Mesenchymal stem cell (in vitro differentiated cells and primary cell): ENCODE measurements around the gene SLC51B.

Experiments used
- DNase-seq: peaks from one replicate; pipeline ENCODE4 v3.0.0-alpha.2; 2013
- H2AFZ ChIP-seq: one replicate; pipeline ENCODE4 v1.6.1; 2013; ENCODE audit warnings: low read depth, mild to moderate bottlenecking, control low read depth, inconsistent platforms, low read length, moderate library complexity
- H2AK5ac ChIP-seq: 2 replicates; pipeline ENCODE4 v1.6.1; 2013; ENCODE audit warnings: low read length, moderate library complexity, mild to moderate bottlenecking, inconsistent platforms; ENCODE audit not compliant: severe bottlenecking
- H2BK120ac ChIP-seq: one replicate; pipeline ENCODE4 v1.6.1; 2013; ENCODE audit warnings: low read depth, mild to moderate bottlenecking, inconsistent platforms, low read length, moderate library complexity
- H2BK12ac ChIP-seq, 2 experiments: one replicate each; pipeline ENCODE4 v1.6.1; 2013; ENCODE audit warnings: inconsistent platforms in 2 of 2, low read length in 2 of 2, mild to moderate bottlenecking in 2 of 2, moderate library complexity in 2 of 2, control low read depth in 1 of 2
- H2BK15ac ChIP-seq: one replicate; pipeline ENCODE4 v1.6.1; 2013; ENCODE audit warnings: mild to moderate bottlenecking, low read depth, inconsistent platforms; ENCODE audit not compliant: poor library complexity, severe bottlenecking
- H2BK5ac ChIP-seq: 2 replicates; pipeline ENCODE4 v1.6.1; 2013; ENCODE audit warnings: low read depth, mild to moderate bottlenecking, low read length, control low read depth, inconsistent platforms; ENCODE audit not compliant: poor library complexity, severe bottlenecking
- H3K14ac ChIP-seq, 2 experiments: one replicate each; pipeline ENCODE4 v1.6.1; 2013; ENCODE audit warnings: inconsistent platforms in 2 of 2, low read length in 2 of 2, control low read depth in 1 of 2, mild to moderate bottlenecking in 1 of 2, moderate library complexity in 1 of 2
- H3K18ac ChIP-seq, 2 experiments: one replicate each; pipeline ENCODE4 v1.6.1; 2013; ENCODE audit warnings: inconsistent platforms in 2 of 2, low read length in 2 of 2, control low read depth in 1 of 2, low read depth in 1 of 2, mild to moderate bottlenecking in 1 of 2
- H3K23ac ChIP-seq, 2 experiments: one replicate each; pipeline ENCODE4 v1.6.1; 2013; ENCODE audit warnings: inconsistent platforms in 2 of 2, low read length in 2 of 2, mild to moderate bottlenecking in 2 of 2, moderate library complexity in 2 of 2, control low read depth in 1 of 2
- H3K27ac ChIP-seq: 2 replicates; pipeline ENCODE4 v1.5.1; 2013; ENCODE audit warnings: mild to moderate bottlenecking, moderate library complexity, low read length, control low read depth, inconsistent platforms; ENCODE audit not compliant: poor library complexity, severe bottlenecking
- H3K27me3 ChIP-seq, 2 experiments: 2 replicates each; pipeline versions ENCODE4 v1.6.1 to v1.7.0; 2013; ENCODE audit warnings: low read length in 2 of 2, mild to moderate bottlenecking in 2 of 2, moderate library complexity in 2 of 2, control low read depth in 1 of 2, inconsistent platforms in 1 of 2; ENCODE audit not compliant: control insufficient read depth in 1 of 2, insufficient read depth in 1 of 2
- H3K36me3 ChIP-seq, 2 experiments: 2 replicates each; pipeline versions ENCODE4 v1.6.1 to v1.7.0; 2013; ENCODE audit warnings: low read length in 2 of 2, control low read depth in 1 of 2, inconsistent platforms in 1 of 2, low read depth in 1 of 2, mild to moderate bottlenecking in 1 of 2; ENCODE audit not compliant: insufficient read depth in 2 of 2, control insufficient read depth in 1 of 2
- H3K4ac ChIP-seq, 2 experiments: one replicate each; pipeline ENCODE4 v1.6.1; 2013; ENCODE audit warnings: inconsistent platforms in 2 of 2, low read length in 2 of 2, mild to moderate bottlenecking in 2 of 2, moderate library complexity in 2 of 2, control low read depth in 1 of 2, low read depth in 1 of 2
- H3K4me1 ChIP-seq: 2 replicates; pipeline ENCODE4 v1.6.1; 2013; ENCODE audit warnings: low read depth, low read length, control low read depth; ENCODE audit not compliant: control insufficient read depth, insufficient read depth
- H3K4me2 ChIP-seq: 2 replicates; pipeline ENCODE4 v1.6.1; 2013; ENCODE audit warnings: low read length, mild to moderate bottlenecking, inconsistent platforms; ENCODE audit not compliant: poor library complexity, severe bottlenecking
- H3K4me3 ChIP-seq, 2 experiments: 2 replicates each; pipeline versions ENCODE4 v1.5.1 to v1.7.0; 2013; ENCODE audit warnings: low read length in 2 of 2, mild to moderate bottlenecking in 2 of 2, control low read depth in 1 of 2, low read depth in 1 of 2; ENCODE audit not compliant: insufficient read depth in 1 of 2
- H3K79me1 ChIP-seq: replicated peaks from 2 replicates; pipeline ENCODE4 v1.6.1; 2013; ENCODE audit warnings: mild to moderate bottlenecking, control low read depth, low read length, inconsistent platforms; ENCODE audit not compliant: poor library complexity, severe bottlenecking
- H3K9ac ChIP-seq: 2 replicates; pipeline ENCODE4 v1.7.0; 2013; ENCODE audit warnings: mild to moderate bottlenecking, low read length, moderate library complexity
- H3K9me3 ChIP-seq: 2 replicates; pipeline ENCODE4 v1.7.0; 2013; ENCODE audit warnings: mild to moderate bottlenecking, low read length; ENCODE audit not compliant: control insufficient read depth
- H4K8ac ChIP-seq: one replicate; pipeline ENCODE4 v1.6.1; 2013; ENCODE audit warnings: inconsistent platforms, mild to moderate bottlenecking, low read length, moderate library complexity
- H4K91ac ChIP-seq: one replicate; pipeline ENCODE4 v1.6.1; 2013; ENCODE audit warnings: mild to moderate bottlenecking, low read length, inconsistent platforms
- WGBS: methylation state at CpG from one replicate; pipeline ENCODE4 v1.1.7; 2013; ENCODE audit warnings: mixed read lengths; 5-methylcytosine and 5-hydroxymethylcytosine counted together

Gene SLC51B

GRCh38 chr15:65033659-65034269 lies 11.4 kb upstream of the SLC51B start:
- no peak overlapping the region for H3K4ac ChIP-seq
- H4K91ac ChIP-seq = no peak overlapping the region
- H3K14ac ChIP-seq = no peak overlapping the region
- H2BK5ac ChIP-seq = no peak overlapping the region
- H3K4me3 ChIP-seq = no peak overlapping the region
- H2AK5ac ChIP-seq = no peak overlapping the region
- peaks cover 5% of the 10 kb centered on the region for H3K79me1 ChIP-seq
- WGBS = 35% methylated on average over 3 of the region's 4 CpGs
- peak; percentile 71 for DNase-seq
- no peak overlapping the region for H3K4me2 ChIP-seq
- H3K18ac ChIP-seq = no peak overlapping the region
- no peak overlapping the region for H4K8ac ChIP-seq
- no peak overlapping the region for H2BK120ac ChIP-seq
- no peaks in the 10 kb centered on the region for H3K36me3 ChIP-seq
- peaks cover 4% of the 10 kb centered on the region for H3K4me1 ChIP-seq
- H3K23ac ChIP-seq = no peak overlapping the region
- no peaks in the 10 kb centered on the region for H3K9me3 ChIP-seq
- H2BK15ac ChIP-seq = no peak overlapping the region
- H3K27me3 ChIP-seq = peaks cover 0 to 5% of the 10 kb centered on the region in 2 experiments
- no peak overlapping the region for H3K27ac ChIP-seq
- H2BK12ac ChIP-seq = no peak overlapping the region
- no peak overlapping the region for H2AFZ ChIP-seq
- H3K9ac ChIP-seq = peak overlapping the region; percentile 17

GRCh38 chr15:65034719-65035118 lies 10.5 kb upstream of the SLC51B start:
- no peak overlapping the region for H3K4me3 ChIP-seq
- no peak overlapping the region for H2BK15ac ChIP-seq
- peaks cover 0 to 5% of the 10 kb centered on the region in 2 experiments for H3K27me3 ChIP-seq
- H3K27ac ChIP-seq = no peak overlapping the region
- no peak overlapping the region for H3K4ac ChIP-seq
- H2BK12ac ChIP-seq = no peak overlapping the region
- no peak overlapping the region for H2AFZ ChIP-seq
- no peak overlapping the region for H2AK5ac ChIP-seq
- no peak overlapping the region for H2BK5ac ChIP-seq
- H3K9me3 ChIP-seq = no peaks in the 10 kb centered on the region
- no peak overlapping the region for H3K18ac ChIP-seq
- no peak overlapping the region for H3K9ac ChIP-seq
- 92% methylated on average over 11 of the region's 11 CpGs for WGBS
- no peak overlapping the region for H3K23ac ChIP-seq
- no peaks in the 10 kb centered on the region for H3K79me1 ChIP-seq
- H3K36me3 ChIP-seq = no peaks in the 10 kb centered on the region
- no peak for DNase-seq
- no peak overlapping the region for H3K14ac ChIP-seq
- no peak overlapping the region for H3K4me2 ChIP-seq
- peaks cover 3% of the 10 kb centered on the region for H3K4me1 ChIP-seq
- H2BK120ac ChIP-seq = no peak overlapping the region
- no peak overlapping the region for H4K8ac ChIP-seq
- H4K91ac ChIP-seq = no peak overlapping the region

- no peak for DNase-seq
- Histone ChIP-seq H2BK120ac (no peak overlapping the region), H3K36me3 (no peaks in the 10 kb centered on the region), H3K4me2 (no peak overlapping the region), H3K18ac (no peak overlapping the region), H2AK5ac (no peak overlapping the region), H3K4me1 (peaks cover 2% of the 10 kb centered on the region), H3K9me3 (no peaks in the 10 kb centered on the region), H4K91ac (no peak overlapping the region), H2BK5ac (no peak overlapping the region), H4K8ac (no peak overlapping the region), H3K4me3 (no peak overlapping the region), H3K27me3 (peaks cover 0 to 3% of the 10 kb centered on the region in 2 experiments), H3K9ac (no peak overlapping the region), H2BK12ac (no peak overlapping the region), H2BK15ac (no peak overlapping the region), H2AFZ (no peak overlapping the region), H3K4ac (no peak overlapping the region), H3K23ac (no peak overlapping the region), H3K14ac (no peak overlapping the region), H3K79me1 (no peaks in the 10 kb centered on the region), H3K27ac (no peak overlapping the region)
- WGBS = 86% methylated on average over 1 of the region's 1 CpG
Measured at GRCh38 chr15:65037309-65037708, 7.9 kb upstream of the SLC51B start.

GRCh38 chr15:65038428-65038827 lies 6.8 kb upstream of the SLC51B start:
- no peak overlapping the region for H3K27ac ChIP-seq
- no peak overlapping the region for H3K23ac ChIP-seq
- 100% methylated on average over 3 of the region's 3 CpGs for WGBS
- no peak overlapping the region for H2BK5ac ChIP-seq
- no peak overlapping the region for H3K14ac ChIP-seq
- H3K18ac ChIP-seq = no peak overlapping the region
- no peak overlapping the region for H3K9ac ChIP-seq
- H3K4ac ChIP-seq = no peak overlapping the region
- no peak overlapping the region for H2BK15ac ChIP-seq
- no peaks in the 10 kb centered on the region for H3K79me1 ChIP-seq
- no peak overlapping the region for H2BK12ac ChIP-seq
- no peaks in the 10 kb centered on the region for H3K9me3 ChIP-seq
- no peaks in the 10 kb centered on the region for H3K4me1 ChIP-seq
- no peak overlapping the region for H2AFZ ChIP-seq
- H3K4me3 ChIP-seq = no peak overlapping the region
- no peak for DNase-seq
- H4K8ac ChIP-seq = no peak overlapping the region
- no peaks in the 10 kb centered on the region for H3K27me3 ChIP-seq
- H3K4me2 ChIP-seq = no peak overlapping the region
- H3K36me3 ChIP-seq = no peaks in the 10 kb centered on the region
- no peak overlapping the region for H2BK120ac ChIP-seq
- no peak overlapping the region for H2AK5ac ChIP-seq
- no peak overlapping the region for H4K91ac ChIP-seq
